Activated CD4-positive, alpha-beta memory T cell treated with anti-CD3 and anti-CD28 coated beads, Interleukin-2, amount 10 ng/mL, durations not matched to agents 7 days and 5 days (primary cell): ENCODE measurements around the gene GNG8. TPM values are rescaled to one million over a fixed set of nuclear protein-coding genes. Genes with fewer than 3 reads are reported as not detected.

Experiments
- CTCF ChIA-PET: fragments of 350-600 bp; sonication (Branson Sonifier 250); formaldehyde crosslinking; loops from one replicate; lab custom pipeline; 2021; ENCODE audit warnings: antibody characterized with exemption, inconsistent platforms; lab: Charles Lee
- POLR2A ChIA-PET: fragments of 350-600 bp; sonication (Branson Sonifier 250); formaldehyde crosslinking; loops from one replicate; lab custom pipeline; 2021; ENCODE audit warnings: antibody characterized with exemption; lab: Charles Lee
- DNase-seq: peaks from one replicate; pipeline ENCODE4 v3.0.0-alpha.2; 2020
- H3K27ac Mint-ChIP-seq: one replicate; pipeline ENCODE4 v1.8.0; 2021; ENCODE audit warnings: mild to moderate bottlenecking, mixed read lengths
- H3K27me3 Mint-ChIP-seq: one replicate; pipeline ENCODE4 v1.8.0; 2021; ENCODE audit warnings: mixed read lengths
- H3K36me3 Mint-ChIP-seq: one replicate; pipeline ENCODE4 v1.8.0; 2021; ENCODE audit warnings: low read depth, mixed read lengths
- H3K4me1 Mint-ChIP-seq: one replicate; pipeline ENCODE4 v1.8.0; 2021; ENCODE audit warnings: mixed read lengths
- H3K4me3 Mint-ChIP-seq: one replicate; pipeline ENCODE4 v1.8.0; 2021; ENCODE audit warnings: mild to moderate bottlenecking, mixed read lengths
- H3K9me3 Mint-ChIP-seq: one replicate; pipeline ENCODE4 v1.8.0; 2021; ENCODE audit warnings: mixed read lengths
- total RNA-seq, 2 experiments: library from RNA; stranded (reverse); gene quantifications; one replicate each; pipeline ENCODE4 v1.2.3, GENCODE V29; 2021

Gene GNG8
- total RNA-seq = 1 to 10 TPM; 3.1 to 3.4 TPM

- POLR2A ChIA-PET = interaction anchor here (1.5 kb wide), 1 partner anchor 25 kb away, joined by 6 read pairs; the partner anchor contains the start of gene DACT3
- no peak for DNase-seq
- peaks cover 32% of the 10 kb centered on the region for H3K27me3 Mint-ChIP-seq
- no peaks in the 10 kb centered on the region for H3K36me3 Mint-ChIP-seq
- CTCF ChIA-PET = interaction anchor here (1.7 kb wide), 1 partner anchor 25 kb away, joined by 11 read pairs; the partner anchor contains the start of gene DACT3
- H3K4me3 Mint-ChIP-seq = no peak within 1 kb of the TSS
- H3K9me3 Mint-ChIP-seq = no peaks in the 10 kb centered on the region
- no peak within 1 kb of the TSS for H3K27ac Mint-ChIP-seq
- peaks cover 27% of the 10 kb centered on the region for H3K4me1 Mint-ChIP-seq
These were observed at the start of gene GNG8 for GRCh38 chr19:46635920-46636761. TSS of gene GNG8 (minus strand) at chr19:46636202. CDS start at chr19:46634682, 1,520 bp downstream.

- H3K27ac Mint-ChIP-seq = peak overlapping the region; percentile 26
These were observed 49.2 kb upstream of the GNG8 start for GRCh38 chr19:46685189-46685588.

GRCh38 chr19:46678110-46678732 lies 42.2 kb upstream of the GNG8 start:
- Mint-ChIP-seq H3K9me3 (no peaks in the 10 kb centered on the region), H3K4me3 (no peak overlapping the region), H3K27me3 (no peaks in the 10 kb centered on the region), H3K36me3 (peaks cover 82% of the 10 kb centered on the region), H3K4me1 (peaks cover 16% of the 10 kb centered on the region), H3K27ac (no peak overlapping the region)
- POLR2A ChIA-PET = interaction anchor here (1.3 kb wide), 1 partner anchor 66 kb away, joined by 3 read pairs; no protein-coding TSS in a partner anchor
- DNase-seq = peak; percentile 71
- CTCF ChIA-PET = interaction anchor here (1.6 kb wide), 1 partner anchor 26 kb away, joined by 5 read pairs; no protein-coding TSS in a partner anchor

More at GRCh38 chr19:46685189-46685588, 49.2 kb upstream of the GNG8 start:
- no peak for DNase-seq
- Mint-ChIP-seq H3K4me3 (no peak overlapping the region), H3K9me3 (no peaks in the 10 kb centered on the region), H3K4me1 (peaks cover 1% of the 10 kb centered on the region), H3K27me3 (no peaks in the 10 kb centered on the region), H3K36me3 (peaks cover 64% of the 10 kb centered on the region)
- ChIA-PET CTCF (interaction anchor here (0.7 to 1.4 kb wide), 2 partner anchors 18 to 69 kb away, joined by 3 read pairs; no protein-coding TSS in a partner anchor), POLR2A (no interaction called here)

GRCh38 chr19:46674416-46675178 lies 38.6 kb upstream of the GNG8 start:
- DNase-seq = no peak
- POLR2A ChIA-PET = no interaction called here
- H3K4me3 Mint-ChIP-seq = no peak overlapping the region
- no peaks in the 10 kb centered on the region for H3K27me3 Mint-ChIP-seq
- peaks cover 14% of the 10 kb centered on the region for H3K4me1 Mint-ChIP-seq
- CTCF ChIA-PET = interaction anchor here (2.7 kb wide), 1 partner anchor 13 kb away, joined by 14 read pairs; the partner anchor contains the start of gene DACT3
- H3K9me3 Mint-ChIP-seq = peaks cover 2% of the 10 kb centered on the region
- H3K36me3 Mint-ChIP-seq = peaks cover 75% of the 10 kb centered on the region
- no peak overlapping the region for H3K27ac Mint-ChIP-seq

GRCh38 chr19:46670813-46671212 lies 34.8 kb upstream of the GNG8 start:
- no peaks in the 10 kb centered on the region for H3K27me3 Mint-ChIP-seq
- CTCF ChIA-PET = interaction anchor here (0.7 to 3.0 kb wide), 2 partner anchors 9 to 54 kb away, joined by 7 to 14 read pairs; partner anchors contain the start of gene DACT3
- POLR2A ChIA-PET = interaction anchor here (1.0 kb wide), 1 partner anchor 10 kb away, joined by 3 read pairs; the partner anchor contains the start of gene DACT3
- H3K9me3 Mint-ChIP-seq = peaks cover 2% of the 10 kb centered on the region
- no peaks in the 10 kb centered on the region for H3K4me1 Mint-ChIP-seq
- DNase-seq = no peak
- H3K4me3 Mint-ChIP-seq = no peak overlapping the region
- peak overlapping the region; percentile 21 for H3K27ac Mint-ChIP-seq
- peaks cover 41% of the 10 kb centered on the region for H3K36me3 Mint-ChIP-seq

- Mint-ChIP-seq H3K4me3 (no peak overlapping the region), H3K36me3 (peaks cover 21% of the 10 kb centered on the region), H3K4me1 (no peaks in the 10 kb centered on the region), H3K9me3 (peaks cover 2% of the 10 kb centered on the region), H3K27ac (no peak overlapping the region), H3K27me3 (peaks cover 4% of the 10 kb centered on the region)
- ChIA-PET POLR2A (no interaction called here), CTCF (no interaction called here)
- DNase-seq = no peak
These were observed 32.7 kb upstream of the GNG8 start for GRCh38 chr19:46668662-46669061.

GRCh38 chr19:46665072-46665471 lies 29.1 kb upstream of the GNG8 start:
- peaks cover 19% of the 10 kb centered on the region for H3K27me3 Mint-ChIP-seq

GRCh38 chr19:46661735-46662592 lies 26.0 kb upstream of the GNG8 start:
- peak overlapping the region; percentile 71 for H3K27ac Mint-ChIP-seq
- CTCF ChIA-PET = interaction anchor here (0.5 to 5.9 kb wide), 29 partner anchors 9 to 316 kb away, joined by 3 to 136 read pairs (median 4); partner anchors contain the start of genes AP2S1, CALM3 and PTGIR
- POLR2A ChIA-PET = interaction anchor here (0.6 to 3.4 kb wide), 13 partner anchors 9 to 178 kb away, joined by 3 to 34 read pairs (median 4); partner anchors contain the start of gene CALM3
- H3K4me3 Mint-ChIP-seq = peak overlapping the region; percentile 69
- no peaks in the 10 kb centered on the region for H3K9me3 Mint-ChIP-seq
- peak; percentile 81 for DNase-seq
- no peaks in the 10 kb centered on the region for H3K36me3 Mint-ChIP-seq
- H3K27me3 Mint-ChIP-seq = peaks cover 35% of the 10 kb centered on the region
- peaks cover 19% of the 10 kb centered on the region for H3K4me1 Mint-ChIP-seq

More at GRCh38 chr19:46665072-46665471, 29.1 kb upstream of the GNG8 start:
- peaks cover 16% of the 10 kb centered on the region for H3K4me1 Mint-ChIP-seq
- ChIA-PET CTCF (no interaction called here), POLR2A (interaction anchor here (1.0 kb wide), 1 partner anchor 48 kb away, joined by 3 read pairs; no protein-coding TSS in a partner anchor)
- H3K4me3 Mint-ChIP-seq = no peak overlapping the region
- no peaks in the 10 kb centered on the region for H3K36me3 Mint-ChIP-seq
- no peak for DNase-seq
- no peaks in the 10 kb centered on the region for H3K9me3 Mint-ChIP-seq
- H3K27ac Mint-ChIP-seq = no peak overlapping the region

GRCh38 chr19:46661020-46661731 lies 25.2 kb upstream of the GNG8 start, which contains the start of gene DACT3:
TSS of gene DACT3 (minus strand) at chr19:46661182. CDS start at chr19:46661064, 118 bp downstream.
- peak; percentile 100 for DNase-seq
- Mint-ChIP-seq H3K4me3 (peak within 1 kb of the TSS; percentile 69), H3K36me3 (no peaks in the 10 kb centered on the region), H3K27ac (peak within 1 kb of the TSS; percentile 71), H3K4me1 (peaks cover 19% of the 10 kb centered on the region), H3K9me3 (no peaks in the 10 kb centered on the region), H3K27me3 (peaks cover 40% of the 10 kb centered on the region)
- ChIA-PET POLR2A (interaction anchor here (1.0 to 3.4 kb wide), 11 partner anchors 10 to 179 kb away, joined by 3 to 34 read pairs (median 6); partner anchors contain the start of gene CALM3), CTCF (interaction anchor here (0.9 to 5.9 kb wide), 23 partner anchors 8 to 190 kb away, joined by 3 to 136 read pairs (median 5); partner anchors contain the start of genes AP2S1, CALM3 and PTGIR)

- H3K4me1 Mint-ChIP-seq = peaks cover 19% of the 10 kb centered on the region
- peaks cover 40% of the 10 kb centered on the region for H3K27me3 Mint-ChIP-seq
- peak overlapping the region; percentile 43 for H3K4me3 Mint-ChIP-seq
- CTCF ChIA-PET = interaction anchor here (0.9 to 5.9 kb wide), 16 partner anchors 10 to 191 kb away, joined by 3 to 136 read pairs (median 8); partner anchors contain the start of genes AP2S1 and CALM3
- POLR2A ChIA-PET = interaction anchor here (1.0 to 3.4 kb wide), 10 partner anchors 11 to 180 kb away, joined by 3 to 34 read pairs (median 6); partner anchors contain the start of gene CALM3
- H3K36me3 Mint-ChIP-seq = no peaks in the 10 kb centered on the region
- no peak overlapping the region for H3K27ac Mint-ChIP-seq
- no peaks in the 10 kb centered on the region for H3K9me3 Mint-ChIP-seq
- no peak for DNase-seq
These were observed 24.6 kb upstream of the GNG8 start for GRCh38 chr19:46660551-46661019.
